NCI-H2196 treated with DMSO at 0.1 percent for 48 hours (cell line): ENCODE results near the gene DTX3.

Source experiments
- DNase-seq: peaks from one replicate; lab custom pipeline; 2025; ENCODE audit not compliant: unreplicated experiment; lab: John Stamatoyannopoulos, UW

Gene DTX3

GRCh38 chr12:57619434-57620244, 15.0 kb downstream of the DTX3 start:
- DNase-seq: no peak

- DNase-seq: no peak
Observed at GRCh38 chr12:57620245-57620935, 15.8 kb downstream of the DTX3 start.

DNA sequence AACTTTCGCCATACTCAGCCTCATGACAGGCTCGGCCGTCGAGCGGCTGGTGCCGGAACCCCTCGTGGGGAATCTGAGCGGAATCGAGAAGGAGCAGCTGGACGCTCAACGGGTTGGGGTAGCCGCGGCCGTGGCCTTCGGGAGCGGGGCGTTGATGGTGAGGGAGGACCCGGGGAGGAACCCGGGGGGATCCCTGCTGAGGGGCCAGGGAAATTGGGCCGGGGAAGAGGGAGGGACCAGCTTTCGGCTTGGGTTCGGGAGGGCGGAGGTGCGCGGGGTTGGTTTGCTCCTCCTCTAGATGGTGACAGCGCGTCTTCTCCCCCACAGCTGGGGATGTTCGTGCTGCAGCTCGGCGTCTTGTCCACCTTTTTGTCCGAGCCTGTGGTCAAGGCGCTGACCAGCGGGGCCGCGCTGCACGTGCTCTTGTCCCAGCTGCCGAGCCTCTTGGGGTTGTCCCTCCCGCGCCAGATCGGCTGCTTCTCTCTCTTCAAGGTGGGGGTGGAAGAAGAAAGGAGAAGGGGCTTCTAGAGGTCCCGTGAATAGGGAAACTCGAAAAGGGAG, 16.4 kb downstream of the DTX3 start:
- DNase-seq: no peak

DNA sequence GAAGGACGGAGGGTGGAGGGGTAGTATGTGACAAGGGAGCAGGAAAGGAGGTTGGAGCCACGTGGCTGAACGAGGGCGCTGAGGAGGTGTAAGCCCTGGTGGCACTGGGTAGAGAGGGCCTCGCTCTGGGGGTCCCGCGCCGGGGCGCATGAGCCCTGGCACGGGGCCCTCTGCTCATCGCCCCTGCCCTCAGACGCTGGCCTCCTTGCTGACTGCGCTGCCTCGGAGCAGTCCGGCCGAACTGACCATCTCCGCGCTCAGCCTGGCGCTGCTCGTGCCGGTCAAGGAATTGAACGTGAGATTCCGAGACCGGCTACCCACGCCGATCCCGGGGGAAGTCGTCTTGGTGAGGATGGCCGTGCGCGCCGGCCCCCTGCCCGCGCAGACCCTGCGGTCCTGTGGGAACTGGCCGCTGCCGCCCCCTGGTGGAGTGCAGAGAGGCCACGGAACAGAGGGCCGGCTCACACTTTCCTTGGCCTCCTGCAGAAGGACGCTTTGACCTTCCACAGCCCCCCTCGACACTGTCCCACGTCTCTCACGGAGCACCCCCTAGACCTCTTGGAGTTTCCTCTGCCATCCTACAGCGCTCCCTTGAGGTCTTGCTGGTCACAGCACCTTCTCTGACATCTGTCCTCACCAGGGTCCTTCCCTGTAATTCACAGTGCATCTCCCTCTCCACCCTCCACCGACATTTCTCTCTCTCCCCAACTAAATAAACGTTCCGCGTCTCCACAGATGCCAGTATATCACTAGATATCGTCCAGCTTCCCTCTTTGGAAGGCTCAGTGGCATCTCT, 17.1 kb downstream of the DTX3 start:
- DNase-seq: no peak

GRCh38 chr12:57622293-57623245, 17.9 kb downstream of the DTX3 start:
- no peak for DNase-seq

DNA sequence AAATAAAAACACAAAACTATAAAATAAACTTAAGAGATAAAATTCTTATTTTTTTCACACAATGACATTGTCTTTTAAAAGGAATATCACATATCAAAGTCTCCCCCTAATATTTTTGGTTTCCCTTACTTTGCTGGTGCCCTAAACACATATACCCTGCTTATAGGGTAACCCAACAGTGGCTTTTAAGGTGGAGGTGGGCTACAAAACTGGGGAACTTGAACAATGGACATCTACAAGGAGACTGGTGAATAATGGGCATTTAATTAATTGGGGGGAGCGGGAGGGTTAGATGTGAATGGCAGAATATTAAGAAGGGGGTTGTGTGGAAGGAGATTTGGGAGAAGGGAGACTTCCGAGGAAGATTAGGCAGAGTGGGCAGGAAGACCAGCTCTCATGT, 18.8 kb downstream of the DTX3 start:
- DNase-seq: no peak

GRCh38 chr12:57623811-57624390, 19.3 kb downstream of the DTX3 start:
- no peak for DNase-seq

DNA sequence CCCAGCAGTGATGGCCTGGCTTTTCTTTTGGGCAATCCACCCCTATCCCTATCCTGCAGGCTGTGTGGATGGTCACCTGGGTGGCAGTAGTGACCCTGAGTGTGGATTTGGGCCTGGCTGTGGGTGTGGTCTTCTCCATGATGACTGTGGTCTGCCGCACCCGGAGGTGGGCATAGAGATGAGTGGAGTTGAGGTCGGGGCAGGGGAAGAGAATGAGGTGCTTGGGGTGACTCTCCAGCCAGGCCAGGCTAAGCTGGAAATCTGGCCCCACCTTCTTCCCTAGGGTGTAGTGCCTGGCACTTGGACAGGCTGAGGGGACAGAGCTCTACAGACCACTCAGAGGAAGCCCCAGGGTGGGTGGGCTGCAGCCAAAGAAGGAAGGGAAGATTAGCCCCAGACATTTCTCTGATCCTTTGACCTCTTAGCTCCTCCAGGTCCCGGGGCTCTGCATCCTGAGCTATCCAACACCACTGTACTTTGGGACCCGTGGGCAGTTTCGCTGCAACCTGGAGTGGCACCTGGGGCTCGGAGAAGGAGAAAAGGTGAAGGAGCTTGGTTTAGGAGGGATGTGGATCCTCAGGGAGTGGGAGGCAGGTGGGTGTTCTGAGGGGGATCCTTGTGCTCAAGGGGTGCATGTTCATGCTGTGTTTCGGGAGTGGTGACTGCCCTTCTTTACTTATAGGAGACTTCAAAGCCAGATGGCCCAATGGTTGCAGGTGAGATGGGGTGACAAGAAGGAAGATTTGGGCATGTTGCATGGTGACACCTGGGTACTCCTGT, 20.0 kb downstream of the DTX3 start:
- DNase-seq: no peak

GRCh38 chr12:57625261-57626032, 20.8 kb downstream of the DTX3 start:
- no peak for DNase-seq

DNA sequence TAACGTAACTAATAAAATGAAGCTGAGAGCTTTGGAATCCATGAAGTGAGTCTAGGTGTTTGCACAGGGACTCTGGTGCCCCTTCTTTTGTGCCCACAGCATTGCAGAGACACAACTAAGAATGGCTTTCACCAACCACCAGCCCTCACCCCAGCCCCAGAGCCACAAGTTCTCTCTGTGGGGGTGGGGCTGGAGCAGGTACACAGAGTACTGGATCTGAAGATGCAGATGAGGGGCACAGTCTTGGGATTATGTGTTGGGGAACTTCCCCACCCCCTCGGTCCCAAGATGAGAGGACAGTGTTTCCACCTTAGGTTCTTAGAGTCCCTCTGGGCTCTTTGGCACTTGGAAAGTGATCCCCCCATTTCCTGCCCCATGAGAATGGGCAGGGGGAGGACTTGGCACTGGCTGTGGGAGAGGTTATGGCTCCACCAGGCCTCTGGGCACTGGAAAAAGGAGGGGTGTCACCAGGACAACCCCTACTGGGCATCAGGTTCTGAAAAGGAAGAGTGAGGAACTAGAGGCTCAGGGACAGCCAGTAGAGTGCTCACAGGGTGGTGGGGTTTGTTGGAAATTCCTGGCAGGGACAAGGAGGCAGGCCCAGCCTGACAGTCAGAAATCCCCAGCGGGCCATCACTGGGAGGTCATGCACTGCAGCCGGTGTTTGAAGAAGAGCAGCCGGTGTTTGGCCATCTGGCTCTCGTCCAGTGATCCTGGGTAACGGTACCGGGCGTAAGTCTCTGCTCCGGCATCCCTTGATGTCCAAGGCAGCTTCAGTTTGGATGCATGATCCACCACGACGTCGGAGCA, 21.7 kb downstream of the DTX3 start:
- DNase-seq: no peak

DNA sequence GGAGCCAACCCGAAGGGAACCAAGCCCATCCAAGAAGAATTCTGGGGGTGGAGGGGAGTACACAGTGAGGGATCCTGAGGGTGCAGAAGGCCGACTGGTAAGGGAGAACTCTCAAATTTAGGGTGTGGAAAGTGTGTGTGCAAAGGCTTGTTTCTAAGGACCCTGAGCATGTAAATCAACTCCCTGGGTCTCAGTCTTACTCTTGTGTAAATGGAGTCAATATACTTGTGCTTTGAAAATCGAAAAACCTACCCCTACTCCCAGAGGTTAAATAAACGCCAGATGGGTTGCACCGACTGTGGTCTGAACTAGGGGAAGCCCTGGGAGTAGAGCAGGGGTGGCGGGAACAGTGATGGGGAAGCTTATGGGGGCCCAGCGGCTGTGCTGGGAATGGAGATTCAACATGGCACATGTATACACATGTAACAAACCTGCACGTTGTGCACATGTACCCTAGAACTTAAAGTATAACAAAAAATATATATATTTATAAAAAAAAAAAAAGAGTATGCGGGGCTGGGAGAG, 22.4 kb downstream of the DTX3 start:
- no peak for DNase-seq

- DNase-seq: no peak
Observed at GRCh38 chr12:57627501-57628279, 23.1 kb downstream of the DTX3 start.

GRCh38 chr12:57628280-57629191, 23.9 kb downstream of the DTX3 start:
- no peak for DNase-seq

DNA sequence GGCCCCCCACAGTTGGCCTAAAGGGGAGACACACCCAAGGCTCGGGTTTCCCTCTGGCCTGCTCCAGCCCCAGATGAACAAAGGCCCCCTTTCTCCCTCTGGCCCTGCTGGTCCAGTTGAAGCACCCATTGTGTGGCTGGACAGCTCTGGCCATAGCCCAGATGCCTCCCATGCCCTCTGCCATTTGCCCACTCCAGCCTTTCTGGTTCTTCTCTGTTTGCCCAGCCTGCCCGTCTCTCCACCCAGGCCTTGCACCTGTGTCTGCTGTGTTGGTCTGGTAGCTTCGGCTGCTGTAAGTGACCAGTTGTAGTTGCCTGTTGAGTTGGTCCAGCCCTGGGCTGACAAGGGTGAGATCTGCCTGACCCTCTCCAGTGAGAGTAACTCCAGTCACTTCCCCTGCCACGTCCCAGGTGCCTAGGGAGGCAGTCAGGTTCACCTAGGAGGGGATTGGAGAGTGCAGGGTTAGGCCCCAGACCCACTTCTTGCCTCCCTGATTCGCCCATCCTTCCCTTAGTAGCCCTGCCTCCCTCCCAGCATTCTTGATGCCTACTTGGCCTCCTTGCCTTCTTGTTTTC, 25.4 kb downstream of the DTX3 start:
- DNase-seq: no peak

GRCh38 chr12:57630891-57631433, 26.3 kb downstream of the DTX3 start:
- DNase-seq: no peak
